ENCODE results near the gene RAB3A.
A peak's percentile ranks its signal among the peaks of the same experiment; 100 is the strongest.

RAB3A gene, protein sequence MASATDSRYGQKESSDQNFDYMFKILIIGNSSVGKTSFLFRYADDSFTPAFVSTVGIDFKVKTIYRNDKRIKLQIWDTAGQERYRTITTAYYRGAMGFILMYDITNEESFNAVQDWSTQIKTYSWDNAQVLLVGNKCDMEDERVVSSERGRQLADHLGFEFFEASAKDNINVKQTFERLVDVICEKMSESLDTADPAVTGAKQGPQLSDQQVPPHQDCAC

GRCh38 chr19:18203863-18204393 lies at the start of gene RAB3A:
RAB3A (minus strand) TSS chr19:18204042; CDS start chr19:18202740, 1,302 bp downstream.
- H3K4me3 ChIP-seq (ENCODE audit: control insufficient read depth, low read depth, low read length) = peak within 1 kb of the TSS; percentile 96
- no peak for TF ChIP-seq CTCF (IDR thresholded peaks at IDR 0.05; ENCODE audit: control insufficient read depth, insufficient read depth, low read depth, low read length, missing control alignments)
- DNase-seq (ENCODE audit: low read depth) = peak; percentile 100

DNA sequence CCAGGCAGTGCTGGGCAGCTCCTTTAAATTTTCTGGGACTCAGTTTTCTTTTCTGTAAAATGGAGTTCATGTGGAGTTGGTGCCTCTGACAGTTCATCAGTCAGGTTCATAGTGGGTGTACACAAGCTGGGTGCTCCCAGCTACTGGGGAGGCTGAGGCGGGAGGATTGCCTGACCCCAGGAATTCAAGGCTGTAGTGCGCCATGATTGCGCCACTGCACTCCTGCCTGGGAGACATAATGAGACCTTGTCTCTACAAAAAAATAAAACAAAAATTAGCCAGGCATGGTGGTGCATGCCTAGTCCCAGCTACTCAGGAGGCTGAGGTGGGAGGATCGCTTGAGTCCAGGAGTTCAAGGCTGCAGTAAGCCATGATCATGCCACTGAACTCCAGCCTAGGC lies 49.3 kb upstream of the RAB3A start:
- no peak for DNase-seq (ENCODE audit: low read depth)
- H3K4me3 ChIP-seq (ENCODE audit: control insufficient read depth, low read depth, low read length) = no peak overlapping the region
- no peak for TF ChIP-seq CTCF (IDR thresholded peaks at IDR 0.05; ENCODE audit: control insufficient read depth, insufficient read depth, low read depth, low read length, missing control alignments)

- no peak for TF ChIP-seq CTCF (IDR thresholded peaks at IDR 0.05; ENCODE audit: control insufficient read depth, insufficient read depth, low read depth, low read length, missing control alignments)
These were observed 48.5 kb upstream of the RAB3A start for GRCh38 chr19:18252370-18252717.

GRCh38 chr19:18251587-18252369 lies 47.9 kb upstream of the RAB3A start:
- no peak overlapping the region for H3K4me3 ChIP-seq (ENCODE audit: control insufficient read depth, low read depth, low read length)
- TF ChIP-seq CTCF (IDR thresholded peaks at IDR 0.05; ENCODE audit: control insufficient read depth, insufficient read depth, low read depth, low read length, missing control alignments) = peak; percentile 93
- peak; percentile 13 for DNase-seq (ENCODE audit: low read depth)

More at GRCh38 chr19:18252370-18252717, 48.5 kb upstream of the RAB3A start:
- no peak overlapping the region for H3K4me3 ChIP-seq (ENCODE audit: control insufficient read depth, low read depth, low read length)
- DNase-seq (ENCODE audit: low read depth) = no peak

GRCh38 chr19:18249834-18250233 lies 46.0 kb upstream of the RAB3A start:
- TF ChIP-seq CTCF (IDR thresholded peaks at IDR 0.05; ENCODE audit: control insufficient read depth, insufficient read depth, low read depth, low read length, missing control alignments) = no peak
- no peak for DNase-seq (ENCODE audit: low read depth)
- H3K4me3 ChIP-seq (ENCODE audit: control insufficient read depth, low read depth, low read length) = no peak overlapping the region

- no peak for DNase-seq (ENCODE audit: low read depth)
- no peak overlapping the region for H3K4me3 ChIP-seq (ENCODE audit: control insufficient read depth, low read depth, low read length)
- TF ChIP-seq CTCF (IDR thresholded peaks at IDR 0.05; ENCODE audit: control insufficient read depth, insufficient read depth, low read depth, low read length, missing control alignments) = no peak
These were observed 41.5 kb upstream of the RAB3A start for GRCh38 chr19:18245297-18245696.
